Astrocyte of the spinal cord (primary cell): Measurements from ENCODE around the gene NOL4L.

Experiments used
- DNase-seq: peaks from one replicate; pipeline ENCODE4 v3.0.0; 2011; ENCODE audit warnings: low read depth, low spot score
- H3K4me3 ChIP-seq: 2 replicates; pipeline ENCODE4 v1.5.1; 2011; ENCODE audit warnings: low read depth, mild to moderate bottlenecking, low read length, moderate library complexity
- in situ Hi-C: cut with HindIII; loops from 2 replicates; pipeline ENCODE4 v1.10.0; 2017; ENCODE audit warnings: low sequenced_read_pairs
- TF ChIP-seq, protein P1 (sequence below): IDR thresholded peaks from 2 replicates; pipeline ENCODE4 v1.5.1; 2012; ENCODE audit warnings: low read depth, mild to moderate bottlenecking, low read length, inconsistent platforms

Gene NOL4L

DNA sequence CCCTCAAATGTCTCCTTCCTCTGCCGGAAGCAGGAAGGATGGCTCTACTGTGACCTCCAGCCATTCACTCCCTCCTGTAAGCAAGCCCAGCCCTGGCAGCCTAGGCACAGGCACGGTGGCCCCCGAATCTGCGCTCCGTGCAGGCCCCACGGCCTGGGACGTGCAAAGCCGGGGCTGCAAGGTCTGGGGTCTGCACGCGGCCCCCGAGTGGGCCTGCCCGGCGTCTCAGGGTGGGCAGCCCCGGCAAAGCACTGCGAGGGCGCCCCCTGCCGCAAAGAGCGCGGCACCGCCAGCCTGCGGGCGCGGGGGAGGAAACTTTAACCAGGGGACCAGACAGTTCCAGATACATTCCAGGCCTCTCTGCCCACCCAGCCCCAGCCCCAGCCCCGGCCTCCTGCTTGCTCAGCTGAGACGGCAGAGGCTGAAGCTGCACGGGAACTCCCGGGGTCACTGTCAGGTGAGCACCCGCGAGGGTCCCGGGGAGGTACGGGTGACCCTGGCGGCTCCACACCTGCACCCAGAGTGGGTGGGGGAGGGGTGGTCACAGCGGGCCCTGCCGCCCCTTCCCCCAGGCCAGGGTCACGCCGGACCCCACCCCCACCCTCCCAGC lies 128.2 kb downstream of the NOL4L start:
- in situ Hi-C loops: no loop called here
- DNase-seq: peak; percentile 31
- H3K4me3 ChIP-seq: peak overlapping the region; percentile 32
- TF ChIP-seq, protein P1, sequence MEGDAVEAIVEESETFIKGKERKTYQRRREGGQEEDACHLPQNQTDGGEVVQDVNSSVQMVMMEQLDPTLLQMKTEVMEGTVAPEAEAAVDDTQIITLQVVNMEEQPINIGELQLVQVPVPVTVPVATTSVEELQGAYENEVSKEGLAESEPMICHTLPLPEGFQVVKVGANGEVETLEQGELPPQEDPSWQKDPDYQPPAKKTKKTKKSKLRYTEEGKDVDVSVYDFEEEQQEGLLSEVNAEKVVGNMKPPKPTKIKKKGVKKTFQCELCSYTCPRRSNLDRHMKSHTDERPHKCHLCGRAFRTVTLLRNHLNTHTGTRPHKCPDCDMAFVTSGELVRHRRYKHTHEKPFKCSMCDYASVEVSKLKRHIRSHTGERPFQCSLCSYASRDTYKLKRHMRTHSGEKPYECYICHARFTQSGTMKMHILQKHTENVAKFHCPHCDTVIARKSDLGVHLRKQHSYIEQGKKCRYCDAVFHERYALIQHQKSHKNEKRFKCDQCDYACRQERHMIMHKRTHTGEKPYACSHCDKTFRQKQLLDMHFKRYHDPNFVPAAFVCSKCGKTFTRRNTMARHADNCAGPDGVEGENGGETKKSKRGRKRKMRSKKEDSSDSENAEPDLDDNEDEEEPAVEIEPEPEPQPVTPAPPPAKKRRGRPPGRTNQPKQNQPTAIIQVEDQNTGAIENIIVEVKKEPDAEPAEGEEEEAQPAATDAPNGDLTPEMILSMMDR: peak; percentile 74

DNA sequence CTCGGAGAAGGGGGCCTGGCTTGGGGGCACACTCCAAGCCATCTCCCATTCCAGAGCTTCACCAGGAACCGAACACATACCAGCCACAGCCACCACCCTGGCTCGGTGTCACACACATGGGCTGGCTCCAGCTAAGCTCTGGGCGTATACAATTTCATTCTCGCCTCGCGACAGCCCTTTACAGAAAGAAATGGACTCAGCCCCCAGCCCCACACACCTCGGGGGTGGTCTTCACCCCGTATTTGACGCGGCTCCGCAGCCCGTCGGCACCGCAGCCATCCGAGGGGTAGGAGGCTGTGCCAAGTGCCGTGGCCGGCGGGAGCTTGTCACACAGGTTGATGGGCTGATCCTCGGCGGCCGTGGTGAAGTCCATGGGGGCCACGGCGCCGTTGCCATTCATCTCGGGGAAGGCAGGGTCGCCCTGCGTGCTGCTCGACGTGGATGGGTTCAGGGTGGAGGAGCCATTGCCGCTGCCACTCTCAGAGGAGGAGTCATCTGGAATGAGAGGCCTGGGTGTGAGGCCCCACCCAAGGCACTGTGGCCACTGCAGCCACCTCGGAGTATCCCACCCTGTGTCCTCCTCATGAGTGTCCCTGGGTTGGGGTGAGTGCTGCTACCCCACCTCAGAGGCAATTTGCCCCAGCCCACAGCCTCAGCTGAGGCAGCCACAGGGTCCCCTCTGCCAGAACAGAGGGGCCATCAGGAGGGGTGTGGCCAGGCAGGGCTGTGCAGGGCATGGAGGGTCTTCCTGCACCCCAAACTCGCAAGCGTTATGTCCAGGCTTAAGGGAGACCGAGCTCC lies 129.0 kb downstream of the NOL4L start:
- H3K4me3 ChIP-seq: no peak overlapping the region
- in situ Hi-C loops: no loop called here
- no peak for DNase-seq
- TF ChIP-seq, protein P1: no peak

DNA sequence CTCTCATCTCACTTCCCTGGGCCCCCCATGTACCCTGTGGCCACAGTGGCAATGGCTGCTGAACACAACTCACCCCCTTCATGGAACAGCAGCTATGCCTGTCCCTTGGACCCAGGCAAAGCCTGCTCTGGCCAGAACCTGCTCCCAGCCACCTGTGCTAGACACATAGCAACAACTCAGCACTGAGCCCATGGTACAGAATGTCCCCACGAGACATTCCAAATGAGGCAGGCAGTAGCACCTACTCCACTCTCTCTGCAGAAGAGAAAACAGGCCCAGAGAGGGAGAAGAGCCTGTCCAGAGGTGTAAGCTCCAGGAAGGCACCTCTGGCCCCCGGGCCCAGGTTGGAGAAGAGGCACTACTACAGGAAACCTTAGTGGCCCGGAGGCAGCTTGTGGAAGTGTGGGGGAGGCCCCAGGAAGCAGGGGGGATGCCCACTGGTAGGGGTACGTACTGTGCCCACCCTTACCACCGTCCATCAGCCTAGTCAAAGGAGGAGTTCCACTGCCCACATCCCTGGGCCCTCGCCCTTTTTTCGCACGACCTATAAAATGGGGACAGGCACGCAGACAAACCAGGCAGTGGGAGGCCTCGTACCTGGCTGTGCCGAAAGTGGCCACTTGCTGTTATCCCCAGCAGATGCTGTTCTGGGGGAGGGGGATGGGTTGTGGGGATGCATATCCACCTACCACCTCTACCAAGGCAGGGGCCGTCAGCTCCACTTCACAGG lies 129.8 kb downstream of the NOL4L start:
- no peak for DNase-seq
- TF ChIP-seq, protein P1: no peak
- in situ Hi-C loops: no loop called here
- H3K4me3 ChIP-seq: no peak overlapping the region

DNA sequence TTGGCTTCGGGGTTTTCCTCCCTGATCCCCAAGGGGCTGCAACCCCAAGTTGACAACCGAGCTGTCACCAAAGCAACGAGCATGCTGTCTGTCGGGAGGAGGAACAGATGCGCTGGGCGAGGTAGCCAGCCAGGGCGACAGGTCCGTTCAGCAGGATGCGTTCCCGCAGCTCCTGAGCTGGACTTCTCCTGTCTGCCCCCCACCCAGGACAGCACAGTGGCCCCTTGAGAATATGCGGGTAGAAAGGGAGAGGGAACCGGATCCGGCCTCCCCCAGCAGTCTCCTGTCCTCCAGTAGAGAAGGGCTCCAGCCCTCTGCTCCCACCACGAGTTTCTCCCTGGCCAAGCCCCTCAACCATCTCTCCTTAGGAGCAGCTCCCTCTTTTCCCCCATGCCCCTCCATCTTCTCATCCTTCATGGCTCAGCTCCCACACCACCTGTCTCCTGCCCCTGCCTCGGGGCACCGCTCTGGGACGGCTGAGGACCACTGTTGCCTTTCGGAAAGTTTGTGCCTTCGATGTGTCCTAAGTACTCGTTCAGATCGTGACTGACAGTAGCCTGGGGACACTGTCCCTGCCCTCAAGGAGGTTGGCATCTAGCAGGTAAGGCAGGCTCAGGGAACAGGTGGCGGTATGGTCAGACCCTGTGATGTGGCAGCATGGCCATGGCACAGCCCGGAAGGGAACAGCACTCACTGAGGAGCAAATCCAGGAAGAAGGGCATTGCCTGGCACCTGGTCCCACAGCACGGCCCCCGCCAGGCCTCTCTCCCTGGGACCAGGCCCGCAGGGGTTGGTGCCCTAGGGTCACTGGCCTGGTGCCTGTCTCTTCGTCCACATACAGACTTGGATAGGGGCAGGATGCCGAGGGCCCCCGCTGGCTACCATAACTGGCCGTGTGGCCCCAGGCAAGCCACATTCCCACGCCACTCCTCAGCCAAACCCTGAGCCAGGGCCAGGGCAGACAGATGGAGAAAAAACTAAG lies 130.7 kb downstream of the NOL4L start:
- in situ Hi-C loops: no loop called here
- no peak for DNase-seq
- no peak overlapping the region for H3K4me3 ChIP-seq
- TF ChIP-seq, protein P1: no peak

DNA sequence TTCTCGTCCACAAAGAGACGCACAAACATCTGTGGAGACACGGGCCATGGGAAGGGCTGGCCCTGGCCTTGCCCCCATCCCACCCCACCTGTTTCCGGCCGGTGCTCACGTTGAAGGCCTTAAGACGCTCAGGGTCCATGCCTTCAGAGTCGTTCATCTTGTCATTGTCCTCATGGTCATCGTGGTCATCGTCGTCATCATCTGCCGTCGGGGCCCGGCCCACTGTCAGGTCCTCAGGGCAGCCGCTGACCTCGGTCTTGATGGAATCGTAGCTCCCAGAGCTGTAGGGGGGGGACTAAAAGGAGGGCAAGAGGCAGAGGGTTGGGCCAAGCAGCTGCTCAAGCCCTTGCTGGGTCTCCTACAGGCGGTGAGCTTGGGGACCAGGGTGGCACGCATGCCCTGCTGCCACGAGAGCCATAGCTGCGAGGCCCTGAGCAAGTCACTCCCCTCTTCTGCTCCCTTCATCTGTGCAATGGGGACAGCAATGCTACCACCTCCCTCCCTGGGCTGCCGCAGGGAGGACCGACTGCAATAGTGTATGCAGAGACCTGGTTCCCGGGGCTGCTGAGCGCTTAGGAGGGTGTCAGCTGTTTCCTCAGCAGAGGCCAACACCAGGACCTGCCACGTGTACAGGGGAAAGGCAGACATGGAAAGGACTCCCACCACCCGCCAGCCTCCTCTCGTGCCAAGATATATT lies 131.5 kb downstream of the NOL4L start:
- no peak for DNase-seq
- H3K4me3 ChIP-seq: no peak overlapping the region
- TF ChIP-seq, protein P1: no peak
- in situ Hi-C loops: no loop called here
